AG04450 (cell line): ENCODE data around the gene GPATCH11. TPM values are rescaled to one million over a fixed set of nuclear protein-coding genes. Genes with fewer than 3 reads are reported as not detected.

Experiments used
- CTCF ChIA-PET: fragments of 300-600, 350-600 bp; formaldehyde crosslinking; extraction: SDS; loops from one replicate; lab custom pipeline; 2022; ENCODE audit warnings: antibody characterized with exemption, inconsistent platforms; lab: Charles Lee
- POLR2A ChIA-PET: fragments of 350-600 bp; formaldehyde crosslinking; extraction: SDS; loops from one replicate; lab custom pipeline; 2021; ENCODE audit warnings: antibody characterized with exemption, inconsistent platforms; lab: Yijun Ruan, JAX
- DNase-seq: peaks from one replicate; pipeline ENCODE4 v3.0.0-alpha.2; 2011; ENCODE audit warnings: low read depth, low spot score
- H3K27ac ChIP-seq: one replicate; pipeline ENCODE4 v1.5.1; 2012; ENCODE audit warnings: low read depth, low read length, control low read depth
- H3K27me3 ChIP-seq: one replicate; pipeline ENCODE4 v1.6.0; 2012; ENCODE audit warnings: low read length; ENCODE audit not compliant: control insufficient read depth, insufficient read depth
- H3K4me3 ChIP-seq: 2 replicates; pipeline ENCODE4 v1.5.1; 2011; ENCODE audit warnings: mild to moderate bottlenecking, low read depth, low read length, control low read depth
- H3K9me3 ChIP-seq: 2 replicates; pipeline ENCODE4 v1.5.1; 2012; ENCODE audit warnings: low read length; ENCODE audit not compliant: control insufficient read depth, insufficient read depth
- polyA plus RNA-seq: library from polyadenylated mRNA; depleted of rRNA; stranded (reverse); fragments of >200 nt; gene quantifications from 2 replicates; pipeline ENCODE4 v1.2.3, GENCODE V29; 2011
- TF ChIP-seq, protein P1 (sequence below): IDR thresholded peaks from 2 replicates; pipeline ENCODE4 v1.5.1; 2011; ENCODE audit warnings: low read depth, low read length, control low read depth, inconsistent platforms

GPATCH11 gene
- polyA plus RNA-seq, 1 experiment = 7.2 TPM

DNA sequence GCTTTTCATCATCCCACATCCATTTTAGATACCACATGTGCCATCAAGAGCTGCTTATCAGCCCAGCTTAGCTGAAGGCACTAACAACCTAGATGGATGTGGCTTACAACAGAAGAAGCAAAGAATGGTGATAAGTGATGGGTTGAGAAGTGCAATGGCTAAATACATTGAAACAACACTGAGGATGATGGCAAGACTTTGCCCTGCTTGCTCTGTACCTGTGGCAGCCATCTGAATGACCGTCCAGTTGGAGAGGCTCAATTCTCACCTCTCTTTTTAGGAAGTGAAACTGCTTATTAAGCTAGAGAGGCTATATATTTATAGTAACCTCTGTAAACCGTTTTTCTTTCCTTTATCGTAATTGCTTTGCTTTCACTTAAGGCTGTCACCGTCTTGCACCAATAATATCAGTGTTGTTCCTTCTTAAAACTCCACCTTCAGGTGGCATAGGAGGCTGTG is 5.7 kb downstream of the GPATCH11 start:
- CTCF ChIA-PET = interaction anchor here (0.6 kb wide), 1 partner anchor 1754 kb away, joined by 3 read pairs; no protein-coding TSS in a partner anchor
- no peak overlapping the region for H3K4me3 ChIP-seq
- TF ChIP-seq, protein P1, sequence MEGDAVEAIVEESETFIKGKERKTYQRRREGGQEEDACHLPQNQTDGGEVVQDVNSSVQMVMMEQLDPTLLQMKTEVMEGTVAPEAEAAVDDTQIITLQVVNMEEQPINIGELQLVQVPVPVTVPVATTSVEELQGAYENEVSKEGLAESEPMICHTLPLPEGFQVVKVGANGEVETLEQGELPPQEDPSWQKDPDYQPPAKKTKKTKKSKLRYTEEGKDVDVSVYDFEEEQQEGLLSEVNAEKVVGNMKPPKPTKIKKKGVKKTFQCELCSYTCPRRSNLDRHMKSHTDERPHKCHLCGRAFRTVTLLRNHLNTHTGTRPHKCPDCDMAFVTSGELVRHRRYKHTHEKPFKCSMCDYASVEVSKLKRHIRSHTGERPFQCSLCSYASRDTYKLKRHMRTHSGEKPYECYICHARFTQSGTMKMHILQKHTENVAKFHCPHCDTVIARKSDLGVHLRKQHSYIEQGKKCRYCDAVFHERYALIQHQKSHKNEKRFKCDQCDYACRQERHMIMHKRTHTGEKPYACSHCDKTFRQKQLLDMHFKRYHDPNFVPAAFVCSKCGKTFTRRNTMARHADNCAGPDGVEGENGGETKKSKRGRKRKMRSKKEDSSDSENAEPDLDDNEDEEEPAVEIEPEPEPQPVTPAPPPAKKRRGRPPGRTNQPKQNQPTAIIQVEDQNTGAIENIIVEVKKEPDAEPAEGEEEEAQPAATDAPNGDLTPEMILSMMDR = no peak
- POLR2A ChIA-PET = no interaction called here
- no peaks in the 10 kb centered on the region for H3K9me3 ChIP-seq
- no peak overlapping the region for H3K27ac ChIP-seq
- no peaks in the 10 kb centered on the region for H3K27me3 ChIP-seq
- no peak for DNase-seq

DNA sequence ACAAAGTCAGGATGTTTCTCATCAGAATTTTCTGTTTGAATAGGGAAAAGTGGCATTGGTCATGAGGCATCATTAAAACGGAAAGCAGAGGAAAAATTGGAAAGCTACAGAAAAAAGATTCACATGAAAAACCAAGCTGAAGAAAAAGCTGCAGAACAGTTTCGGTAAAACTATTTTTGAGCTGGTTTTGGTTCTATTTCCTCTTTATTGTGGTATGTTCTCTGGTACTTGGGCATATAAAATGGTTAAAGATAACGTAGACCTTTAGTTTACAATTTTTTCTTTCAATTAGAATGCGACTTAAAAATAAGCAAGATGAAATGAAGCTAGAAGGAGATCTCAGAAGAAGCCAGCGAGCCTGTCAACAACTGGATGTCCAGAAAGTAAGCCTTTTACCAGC is 7.6 kb downstream of the GPATCH11 start:
- ChIA-PET CTCF (no interaction called here), POLR2A (no interaction called here)
- TF ChIP-seq, protein P1 = no peak

DNA sequence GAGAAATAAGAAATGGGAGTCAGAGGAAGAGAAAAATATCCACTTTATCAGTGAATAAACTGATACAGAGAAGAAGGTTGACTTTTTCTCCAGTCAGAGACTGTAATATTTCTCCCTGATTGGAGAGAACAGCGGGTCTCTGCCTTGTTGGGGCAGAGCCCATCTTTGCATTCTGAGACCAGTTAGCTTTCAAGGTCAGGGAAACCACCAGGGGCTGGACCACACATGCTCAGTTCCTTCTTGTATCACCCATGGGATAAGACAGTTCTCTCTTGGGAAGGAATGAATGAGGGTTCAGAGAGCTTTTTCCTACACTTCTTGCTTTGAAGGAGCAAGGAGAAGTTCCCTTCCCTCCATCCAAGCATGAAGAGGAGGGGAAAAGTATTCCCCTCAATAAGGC is 12.2 kb downstream of the GPATCH11 start:
- ChIA-PET POLR2A (no interaction called here), CTCF (no interaction called here)
- DNase-seq = no peak
- H3K27ac ChIP-seq = no peak overlapping the region
- no peaks in the 10 kb centered on the region for H3K27me3 ChIP-seq
- TF ChIP-seq, protein P1 = no peak
- H3K9me3 ChIP-seq = no peaks in the 10 kb centered on the region
- no peak overlapping the region for H3K4me3 ChIP-seq

More for the DNA sequence above, 7.6 kb downstream of the GPATCH11 start:
- no peak overlapping the region for H3K4me3 ChIP-seq
- H3K9me3 ChIP-seq = no peaks in the 10 kb centered on the region
- no peaks in the 10 kb centered on the region for H3K27me3 ChIP-seq
- no peak for DNase-seq
- H3K27ac ChIP-seq = no peak overlapping the region

DNA sequence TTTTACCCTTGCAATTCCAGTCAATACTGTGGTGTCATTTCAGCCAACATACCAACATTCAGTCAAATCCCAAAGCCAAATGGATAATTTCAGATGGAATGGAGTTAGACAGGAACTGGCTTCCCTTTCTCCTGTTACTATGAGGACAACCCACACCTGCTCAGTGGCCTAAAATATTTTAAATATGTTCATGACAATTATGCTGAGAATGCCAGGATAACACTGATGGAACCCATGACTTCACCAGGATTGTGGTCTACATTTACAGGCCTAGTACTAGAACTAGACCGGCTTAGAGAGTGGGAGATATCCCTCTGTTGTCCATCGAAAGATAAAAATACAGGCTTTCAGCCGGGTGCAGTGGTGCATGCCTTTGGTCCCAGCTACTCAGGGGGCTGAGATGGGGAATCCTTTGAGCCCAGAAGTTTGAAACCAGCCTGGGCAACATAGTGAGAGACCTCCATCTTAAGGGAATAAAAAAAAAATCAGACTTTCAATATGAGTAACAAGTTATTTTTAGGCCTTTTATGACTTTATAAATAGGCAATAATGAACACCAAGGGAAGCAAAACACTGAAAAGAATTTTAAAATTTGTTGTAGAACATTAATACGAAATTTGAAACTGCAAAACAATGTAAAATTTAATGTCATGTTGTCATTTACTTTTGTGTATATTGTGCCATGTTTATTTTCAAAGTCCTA is 14.2 kb downstream of the GPATCH11 start:
- CTCF ChIA-PET = no interaction called here
- TF ChIP-seq, protein P1 = no peak

DNA sequence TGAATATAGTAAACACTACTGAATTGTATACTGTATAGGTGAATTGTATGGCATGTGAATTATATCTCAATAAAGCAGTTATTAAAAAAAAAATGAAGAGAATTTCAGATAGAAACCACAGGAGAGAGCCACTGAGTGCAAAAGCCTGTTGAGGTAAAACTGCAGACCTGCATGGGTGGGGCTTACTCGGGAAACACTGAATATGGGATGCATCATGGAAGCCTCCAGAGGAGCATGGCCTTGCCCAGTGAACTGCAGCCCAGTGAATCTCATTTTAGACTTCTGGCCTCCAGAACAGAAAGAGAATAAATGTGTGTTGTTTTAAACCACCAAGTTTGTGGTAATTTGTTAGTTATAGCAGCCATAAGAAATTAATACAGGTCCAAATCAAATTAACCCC is 15.7 kb downstream of the GPATCH11 start:
- CTCF ChIA-PET = no interaction called here
- no peak overlapping the region for H3K4me3 ChIP-seq
- TF ChIP-seq, protein P1 = no peak
- H3K27me3 ChIP-seq = no peaks in the 10 kb centered on the region
- no peaks in the 10 kb centered on the region for H3K9me3 ChIP-seq
- DNase-seq = no peak
- POLR2A ChIA-PET = no interaction called here
- H3K27ac ChIP-seq = no peak overlapping the region

More for the DNA sequence above, 14.2 kb downstream of the GPATCH11 start:
- no peak overlapping the region for H3K4me3 ChIP-seq
- H3K9me3 ChIP-seq = no peaks in the 10 kb centered on the region
- DNase-seq = no peak
- no peak overlapping the region for H3K27ac ChIP-seq
- no peaks in the 10 kb centered on the region for H3K27me3 ChIP-seq
- POLR2A ChIA-PET = no interaction called here
